ENCODE measurements around the gene PNPLA7.

DNA sequence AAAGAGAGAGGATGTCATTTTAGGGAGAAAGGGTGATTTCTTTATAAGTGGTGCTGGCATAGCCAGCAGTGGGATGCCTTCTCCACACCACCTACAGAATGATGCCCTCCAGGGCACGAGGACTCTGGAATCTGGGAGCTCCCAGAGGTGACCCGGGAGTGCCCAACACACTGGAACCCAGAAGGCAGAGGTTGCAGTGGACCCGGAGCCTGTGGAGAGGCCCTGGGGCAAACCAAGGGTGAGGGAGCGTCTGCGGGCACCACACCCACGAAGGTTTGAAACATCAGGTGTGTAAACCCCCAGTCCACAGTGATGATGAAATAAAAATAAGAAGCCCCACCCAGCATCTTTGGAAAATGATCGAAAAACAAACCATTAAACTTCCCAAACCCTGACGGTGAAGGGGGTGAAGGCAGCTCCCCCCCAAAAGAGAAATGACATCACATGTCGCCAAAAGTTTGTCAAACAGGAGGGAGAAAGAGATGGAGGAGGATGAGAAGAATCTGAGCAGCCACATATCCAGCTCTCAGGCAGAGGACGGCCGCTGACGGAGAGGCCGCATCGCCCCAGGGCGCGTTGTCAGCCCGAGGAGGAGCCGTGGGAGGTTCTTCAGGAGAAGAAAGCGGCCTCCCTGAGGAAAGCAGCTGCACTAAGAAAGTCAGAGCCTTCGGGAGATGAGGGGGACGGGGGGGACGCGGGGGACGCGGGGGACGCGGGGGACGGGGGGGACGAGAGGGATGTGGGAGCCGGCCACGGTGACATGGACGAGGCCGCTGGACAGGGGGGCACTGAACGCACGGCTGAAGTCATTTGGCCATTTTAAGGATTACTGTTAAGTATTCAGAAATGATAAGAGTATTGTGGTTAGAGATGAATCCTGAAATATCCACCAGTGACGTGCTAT lies 47.9 kb downstream of the PNPLA7 start:
- TF ChIP-seq, protein P1, sequence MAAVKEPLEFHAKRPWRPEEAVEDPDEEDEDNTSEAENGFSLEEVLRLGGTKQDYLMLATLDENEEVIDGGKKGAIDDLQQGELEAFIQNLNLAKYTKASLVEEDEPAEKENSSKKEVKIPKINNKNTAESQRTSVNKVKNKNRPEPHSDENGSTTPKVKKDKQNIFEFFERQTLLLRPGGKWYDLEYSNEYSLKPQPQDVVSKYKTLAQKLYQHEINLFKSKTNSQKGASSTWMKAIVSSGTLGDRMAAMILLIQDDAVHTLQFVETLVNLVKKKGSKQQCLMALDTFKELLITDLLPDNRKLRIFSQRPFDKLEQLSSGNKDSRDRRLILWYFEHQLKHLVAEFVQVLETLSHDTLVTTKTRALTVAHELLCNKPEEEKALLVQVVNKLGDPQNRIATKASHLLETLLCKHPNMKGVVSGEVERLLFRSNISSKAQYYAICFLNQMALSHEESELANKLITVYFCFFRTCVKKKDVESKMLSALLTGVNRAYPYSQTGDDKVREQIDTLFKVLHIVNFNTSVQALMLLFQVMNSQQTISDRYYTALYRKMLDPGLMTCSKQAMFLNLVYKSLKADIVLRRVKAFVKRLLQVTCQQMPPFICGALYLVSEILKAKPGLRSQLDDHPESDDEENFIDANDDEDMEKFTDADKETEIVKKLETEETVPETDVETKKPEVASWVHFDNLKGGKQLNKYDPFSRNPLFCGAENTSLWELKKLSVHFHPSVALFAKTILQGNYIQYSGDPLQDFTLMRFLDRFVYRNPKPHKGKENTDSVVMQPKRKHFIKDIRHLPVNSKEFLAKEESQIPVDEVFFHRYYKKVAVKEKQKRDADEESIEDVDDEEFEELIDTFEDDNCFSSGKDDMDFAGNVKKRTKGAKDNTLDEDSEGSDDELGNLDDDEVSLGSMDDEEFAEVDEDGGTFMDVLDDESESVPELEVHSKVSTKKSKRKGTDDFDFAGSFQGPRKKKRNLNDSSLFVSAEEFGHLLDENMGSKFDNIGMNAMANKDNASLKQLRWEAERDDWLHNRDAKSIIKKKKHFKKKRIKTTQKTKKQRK (IDR thresholded peaks at IDR 0.05; ENCODE audit: low read depth, low read length), result no peak
- TF ChIP-seq CTCF (IDR thresholded peaks at IDR 0.05 in 2 of 3, conservative IDR thresholded peaks at IDR 0.05 in 1 of 3; ENCODE audit: control insufficient read depth in 2 of 3, extremely low read depth in 1 of 3, insufficient read depth in 1 of 3, low read depth in 3 of 3, low read length in 3 of 3) (no peak), ZBTB4 (CRISPR knock-in tag; IDR thresholded peaks at IDR 0.05) (no peak)

Measured in GM12878 (cell line).